GM12891 (cell line): ENCODE measurements around the gene LDLRAD3.

ENCODE experiments used
- PAX5 ChIP-seq: IDR thresholded peaks from 2 replicates; pipeline ENCODE4 v1.6.1; 2011; ENCODE audit warnings: low read length, moderate library complexity, mild to moderate bottlenecking; ENCODE audit not compliant: insufficient read depth, severe bottlenecking
- POLR2A ChIP-seq: IDR thresholded peaks from 2 replicates; pipeline ENCODE4 v1.6.1; 2011; ENCODE audit warnings: low read depth, low read length, control low read depth
- POLR2AphosphoS5 ChIP-seq: IDR thresholded peaks from 2 replicates; pipeline ENCODE4 v1.6.1; 2011; ENCODE audit warnings: low read depth, low read length, control low read depth
- POU2F2 ChIP-seq: IDR thresholded peaks from 2 replicates; pipeline ENCODE4 v1.6.1; 2011; ENCODE audit warnings: low read depth, mild to moderate bottlenecking, control low read depth, low read length, moderate library complexity
- SPI1 ChIP-seq: IDR thresholded peaks from 2 replicates; pipeline ENCODE4 v1.6.1; 2011; ENCODE audit warnings: low read depth, low read length, control low read depth
- TAF1 ChIP-seq: IDR thresholded peaks from 2 replicates; pipeline ENCODE4 v1.6.1; 2011; ENCODE audit warnings: low read depth, low read length, control low read depth

- no peak for TF ChIP-seq POLR2A
- no peak for TF ChIP-seq TAF1
- TF ChIP-seq POLR2AphosphoS5, result no peak
- no peak for TF ChIP-seq PAX5
- TF ChIP-seq SPI1, result no peak
- TF ChIP-seq POU2F2, result no peak
These were observed 293.5 kb downstream of the LDLRAD3 start for GRCh38 chr11:36237391-36237790.
